Activated CD4-positive, alpha-beta T cell treated with anti-CD3 and anti-CD28 coated beads, Interleukin-2, Interleukin-6, amounts not matched to agents 100 ng/mL and 50 ng/mL, durations not matched to agents 16 hours and 8 hours (primary cell): ENCODE measurements around the gene P2RY13.

Source experiments
- DNase-seq: peaks from one replicate; pipeline ENCODE4 v3.0.0-alpha.2; 2020

P2RY13 gene

GRCh38 chr3:151319628-151320027 is 9.7 kb downstream of the P2RY13 start:
- DNase-seq: peak; percentile 43

- no peak for DNase-seq
These were observed 10.4 kb downstream of the P2RY13 start for GRCh38 chr3:151318991-151319390.

- DNase-seq: no peak
These were observed 11.0 kb downstream of the P2RY13 start for GRCh38 chr3:151318313-151318712.

GRCh38 chr3:151316267-151316991 is 12.9 kb downstream of the P2RY13 start, which contains the start of gene GPR87:
TSS of gene GPR87 (minus strand) at chr3:151316820. CDS start at chr3:151300100, 16,720 bp downstream.
- peak; percentile 81 for DNase-seq

GRCh38 chr3:151315846-151316245 is 13.5 kb downstream of the P2RY13 start:
- no peak for DNase-seq

- no peak for DNase-seq
These were observed 14.2 kb downstream of the P2RY13 start for GRCh38 chr3:151315136-151315535.

- no peak for DNase-seq
These were observed 14.8 kb downstream of the P2RY13 start for GRCh38 chr3:151314593-151314992.

- DNase-seq: no peak
These were observed 15.2 kb downstream of the P2RY13 start for GRCh38 chr3:151314137-151314536.

GRCh38 chr3:151312972-151313371 is 16.4 kb downstream of the P2RY13 start:
- no peak for DNase-seq

- no peak for DNase-seq
These were observed 19.8 kb downstream of the P2RY13 start for GRCh38 chr3:151309566-151309965.

- peak; percentile 47 for DNase-seq
These were observed 21.5 kb downstream of the P2RY13 start for GRCh38 chr3:151307583-151308488.

GRCh38 chr3:151307131-151307530 is 22.2 kb downstream of the P2RY13 start:
- no peak for DNase-seq

GRCh38 chr3:151306168-151306810 is 23.1 kb downstream of the P2RY13 start:
- DNase-seq: peak; percentile 27

GRCh38 chr3:151305775-151306151 is 23.6 kb downstream of the P2RY13 start:
- DNase-seq: no peak

GRCh38 chr3:151305060-151305774 is 24.1 kb downstream of the P2RY13 start:
- peak; percentile 65 for DNase-seq

- DNase-seq: no peak
These were observed 25.6 kb downstream of the P2RY13 start for GRCh38 chr3:151303751-151304150.

GRCh38 chr3:151301787-151302186 is 27.6 kb downstream of the P2RY13 start:
- DNase-seq: peak; percentile 51

GRCh38 chr3:151300539-151300938 is 28.8 kb downstream of the P2RY13 start:
- no peak for DNase-seq

GRCh38 chr3:151299006-151299405 is 30.3 kb downstream of the P2RY13 start:
- DNase-seq: no peak

- no peak for DNase-seq
These were observed 31.9 kb downstream of the P2RY13 start for GRCh38 chr3:151297429-151297828.

GRCh38 chr3:151296226-151296625 is 33.1 kb downstream of the P2RY13 start:
- no peak for DNase-seq

GRCh38 chr3:151293127-151293526 is 36.2 kb downstream of the P2RY13 start:
- no peak for DNase-seq

GRCh38 chr3:151290673-151291072 is 38.7 kb downstream of the P2RY13 start:
- DNase-seq: no peak
